ENCODE data around the gene EFL1.
A peak's percentile ranks its signal among the peaks of the same experiment; 100 is the strongest.
"Not testable (repeated sequence)": the region's sequence is repeated elsewhere in the genome, so short reads cannot be mapped to it uniquely, and the experiment has no call there.

EFL1 gene

GRCh38 chr15:82228750-82229149 is 33.8 kb downstream of the EFL1 start:
- no peak overlapping the region for H3K4me2 ChIP-seq (ENCODE audit: low read length)
- no peak overlapping the region for H3K9ac ChIP-seq (ENCODE audit: low read length)
- H3K36me3 ChIP-seq (ENCODE audit: insufficient read depth, low read length): peaks cover 40% of the 10 kb centered on the region
- H2AFZ ChIP-seq (ENCODE audit: low read length): no peak overlapping the region
- H3K9me2 ChIP-seq (ENCODE audit: low read depth, low read length): no peaks in the 10 kb centered on the region
- no peak overlapping the region for H3K4me3 ChIP-seq (ENCODE audit: low read depth, low read length, poor library complexity, severe bottlenecking)
- H3F3A ChIP-seq (ENCODE audit: insufficient read depth, low read length): no peaks in the 10 kb centered on the region
- TF ChIP-seq CTCF (IDR thresholded peaks at IDR 0.05; ENCODE audit: low read length) (no peak), EZH2 (IDR thresholded peaks at IDR 0.05; ENCODE audit: borderline replicate concordance, low read length) (no peak)
- H4K20me1 ChIP-seq (ENCODE audit: insufficient read depth, low read length): no peaks in the 10 kb centered on the region
- H3K9me3 ChIP-seq (ENCODE audit: low read length): no peaks in the 10 kb centered on the region
- no peaks in the 10 kb centered on the region for H3K79me2 ChIP-seq (ENCODE audit: insufficient read depth, low read length)
- H3K27ac ChIP-seq (ENCODE audit: low read depth, low read length, poor library complexity, severe bottlenecking): no peak overlapping the region
- no peaks in the 10 kb centered on the region for H3K27me3 ChIP-seq (ENCODE audit: insufficient read depth, low read length)
- no peaks in the 10 kb centered on the region for H3K4me1 ChIP-seq (ENCODE audit: insufficient read depth, low read length, severe bottlenecking)

- H3K9me3 ChIP-seq (ENCODE audit: low read length); H3K4me2 ChIP-seq (ENCODE audit: low read length); H3F3A ChIP-seq (ENCODE audit: insufficient read depth, low read length); H3K9me2 ChIP-seq (ENCODE audit: low read depth, low read length); H3K27me3 ChIP-seq (ENCODE audit: insufficient read depth, low read length); H3K79me2 ChIP-seq (ENCODE audit: insufficient read depth, low read length); H2AFZ ChIP-seq (ENCODE audit: low read length); H3K27ac ChIP-seq (ENCODE audit: low read depth, low read length, poor library complexity, severe bottlenecking); H4K20me1 ChIP-seq (ENCODE audit: insufficient read depth, low read length); H3K4me3 ChIP-seq (ENCODE audit: low read depth, low read length, poor library complexity, severe bottlenecking); H3K9ac ChIP-seq (ENCODE audit: low read length); H3K4me1 ChIP-seq (ENCODE audit: insufficient read depth, low read length, severe bottlenecking): not testable (repeated sequence)
- peaks cover 20% of the 10 kb centered on the region; the same call in 1 of the 2 replicates for H3K36me3 ChIP-seq (ENCODE audit: insufficient read depth, low read length)
- peak; percentile 40; the same call in 1 of the 2 replicates for TF ChIP-seq CTCF (IDR thresholded peaks at IDR 0.05; ENCODE audit: low read length)
These were observed 41.0 kb downstream of the EFL1 start for GRCh38 chr15:82221535-82221934.

- H3K27me3 ChIP-seq (ENCODE audit: insufficient read depth, low read length); H3K9me3 ChIP-seq (ENCODE audit: low read length); H4K20me1 ChIP-seq (ENCODE audit: insufficient read depth, low read length); H3K4me3 ChIP-seq (ENCODE audit: low read depth, low read length, poor library complexity, severe bottlenecking); H3K9ac ChIP-seq (ENCODE audit: low read length); H3K79me2 ChIP-seq (ENCODE audit: insufficient read depth, low read length); H3F3A ChIP-seq (ENCODE audit: insufficient read depth, low read length); H3K9me2 ChIP-seq (ENCODE audit: low read depth, low read length); H3K4me1 ChIP-seq (ENCODE audit: insufficient read depth, low read length, severe bottlenecking); H2AFZ ChIP-seq (ENCODE audit: low read length); H3K4me2 ChIP-seq (ENCODE audit: low read length); H3K27ac ChIP-seq (ENCODE audit: low read depth, low read length, poor library complexity, severe bottlenecking): not testable (repeated sequence)
- peaks cover 28% of the 10 kb centered on the region; the same call in 1 of the 2 replicates for H3K36me3 ChIP-seq (ENCODE audit: insufficient read depth, low read length)
These were observed 46.4 kb downstream of the EFL1 start for GRCh38 chr15:82216092-82216491.

GRCh38 chr15:82212201-82212600 is 50.3 kb downstream of the EFL1 start:
- not testable (repeated sequence) for H3K4me1 ChIP-seq (ENCODE audit: insufficient read depth, low read length, severe bottlenecking); H3K27me3 ChIP-seq (ENCODE audit: insufficient read depth, low read length); H3K9me3 ChIP-seq (ENCODE audit: low read length); H2AFZ ChIP-seq (ENCODE audit: low read length); H3F3A ChIP-seq (ENCODE audit: insufficient read depth, low read length); H3K79me2 ChIP-seq (ENCODE audit: insufficient read depth, low read length); H3K9ac ChIP-seq (ENCODE audit: low read length); H3K9me2 ChIP-seq (ENCODE audit: low read depth, low read length); H4K20me1 ChIP-seq (ENCODE audit: insufficient read depth, low read length); H3K27ac ChIP-seq (ENCODE audit: low read depth, low read length, poor library complexity, severe bottlenecking); H3K4me2 ChIP-seq (ENCODE audit: low read length); H3K4me3 ChIP-seq (ENCODE audit: low read depth, low read length, poor library complexity, severe bottlenecking)
- peaks cover 18% of the 10 kb centered on the region; the same call in 1 of the 2 replicates for H3K36me3 ChIP-seq (ENCODE audit: insufficient read depth, low read length)

- H3K9me2 ChIP-seq (ENCODE audit: low read depth, low read length); H3K4me1 ChIP-seq (ENCODE audit: insufficient read depth, low read length, severe bottlenecking); H2AFZ ChIP-seq (ENCODE audit: low read length); H3K4me3 ChIP-seq (ENCODE audit: low read depth, low read length, poor library complexity, severe bottlenecking); H4K20me1 ChIP-seq (ENCODE audit: insufficient read depth, low read length); H3K27ac ChIP-seq (ENCODE audit: low read depth, low read length, poor library complexity, severe bottlenecking); H3K9ac ChIP-seq (ENCODE audit: low read length); H3K79me2 ChIP-seq (ENCODE audit: insufficient read depth, low read length); H3K27me3 ChIP-seq (ENCODE audit: insufficient read depth, low read length); H3F3A ChIP-seq (ENCODE audit: insufficient read depth, low read length); H3K9me3 ChIP-seq (ENCODE audit: low read length); H3K4me2 ChIP-seq (ENCODE audit: low read length): not testable (repeated sequence)
- H3K36me3 ChIP-seq (ENCODE audit: insufficient read depth, low read length): peaks cover 18% of the 10 kb centered on the region; the same call in 1 of the 2 replicates
These were observed 52.4 kb downstream of the EFL1 start for GRCh38 chr15:82210066-82210597.

GRCh38 chr15:82204575-82204974 is 58.0 kb downstream of the EFL1 start:
- not testable (repeated sequence) for H3K4me3 ChIP-seq (ENCODE audit: low read depth, low read length, poor library complexity, severe bottlenecking); H3K9me2 ChIP-seq (ENCODE audit: low read depth, low read length); H3K4me1 ChIP-seq (ENCODE audit: insufficient read depth, low read length, severe bottlenecking); H2AFZ ChIP-seq (ENCODE audit: low read length); H3K4me2 ChIP-seq (ENCODE audit: low read length); H3K27me3 ChIP-seq (ENCODE audit: insufficient read depth, low read length); H3K36me3 ChIP-seq (ENCODE audit: insufficient read depth, low read length); H3K27ac ChIP-seq (ENCODE audit: low read depth, low read length, poor library complexity, severe bottlenecking); H3K79me2 ChIP-seq (ENCODE audit: insufficient read depth, low read length); H3K9ac ChIP-seq (ENCODE audit: low read length); H3F3A ChIP-seq (ENCODE audit: insufficient read depth, low read length); H3K9me3 ChIP-seq (ENCODE audit: low read length); H4K20me1 ChIP-seq (ENCODE audit: insufficient read depth, low read length)

Data from OCI-LY1 (cell line).